22Rv1 (cell line): ENCODE data around the gene CACNA2D4.

Experiments used
- ZFX ChIP-seq: fragments of 450-650 bp; IDR thresholded peaks from 2 replicates; pipeline ENCODE4 v1.6.1; 2017; ENCODE audit warnings: antibody characterized with exemption, borderline replicate concordance
- TF ChIP-seq, protein P1 (sequence below): fragments of 450-650 bp; IDR thresholded peaks from 2 replicates; pipeline ENCODE4 v1.5.1; 2017; ENCODE audit warnings: mild to moderate bottlenecking

DNA sequence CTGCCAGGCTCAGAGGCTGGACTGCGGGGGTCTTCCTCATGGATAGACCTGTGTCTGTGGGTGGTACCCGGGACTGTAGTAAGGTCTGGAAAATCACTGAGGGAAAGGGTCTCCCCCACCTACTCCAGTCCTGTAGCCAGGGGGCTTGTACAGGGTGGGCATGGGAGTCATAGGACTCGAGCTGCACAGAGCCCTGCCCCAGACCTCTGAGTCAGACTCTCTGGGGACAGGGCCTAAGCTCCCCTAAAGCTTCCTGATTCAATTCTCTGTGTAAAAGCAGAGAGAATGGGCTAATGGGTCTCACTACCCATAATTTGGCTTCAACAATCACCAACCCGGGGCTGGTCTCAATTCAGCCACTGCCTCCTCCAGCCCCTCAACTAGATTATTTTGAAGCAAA is 71.0 kb downstream of the CACNA2D4 start:
- TF ChIP-seq, protein P1, sequence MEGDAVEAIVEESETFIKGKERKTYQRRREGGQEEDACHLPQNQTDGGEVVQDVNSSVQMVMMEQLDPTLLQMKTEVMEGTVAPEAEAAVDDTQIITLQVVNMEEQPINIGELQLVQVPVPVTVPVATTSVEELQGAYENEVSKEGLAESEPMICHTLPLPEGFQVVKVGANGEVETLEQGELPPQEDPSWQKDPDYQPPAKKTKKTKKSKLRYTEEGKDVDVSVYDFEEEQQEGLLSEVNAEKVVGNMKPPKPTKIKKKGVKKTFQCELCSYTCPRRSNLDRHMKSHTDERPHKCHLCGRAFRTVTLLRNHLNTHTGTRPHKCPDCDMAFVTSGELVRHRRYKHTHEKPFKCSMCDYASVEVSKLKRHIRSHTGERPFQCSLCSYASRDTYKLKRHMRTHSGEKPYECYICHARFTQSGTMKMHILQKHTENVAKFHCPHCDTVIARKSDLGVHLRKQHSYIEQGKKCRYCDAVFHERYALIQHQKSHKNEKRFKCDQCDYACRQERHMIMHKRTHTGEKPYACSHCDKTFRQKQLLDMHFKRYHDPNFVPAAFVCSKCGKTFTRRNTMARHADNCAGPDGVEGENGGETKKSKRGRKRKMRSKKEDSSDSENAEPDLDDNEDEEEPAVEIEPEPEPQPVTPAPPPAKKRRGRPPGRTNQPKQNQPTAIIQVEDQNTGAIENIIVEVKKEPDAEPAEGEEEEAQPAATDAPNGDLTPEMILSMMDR = no peak
- TF ChIP-seq ZFX = no peak
